NB4 (cell line): ENCODE results near the gene RPS16.

ENCODE experiments used
- POLR2A ChIP-seq: IDR thresholded peaks from 2 replicates; pipeline ENCODE4 v1.6.1; 2011; ENCODE audit warnings: mild to moderate bottlenecking; ENCODE audit not compliant: insufficient read length; ENCODE audit errors: extremely low read depth
- TF ChIP-seq, protein P1 (sequence below): IDR thresholded peaks from one replicate; pipeline ENCODE4 v1.5.1; 2012; ENCODE audit warnings: low read depth, low read length
- TF ChIP-seq, protein P2 (sequence below): IDR thresholded peaks from 2 replicates; pipeline ENCODE4 v1.6.1; 2011; ENCODE audit warnings: low read depth, low read length

DNA sequence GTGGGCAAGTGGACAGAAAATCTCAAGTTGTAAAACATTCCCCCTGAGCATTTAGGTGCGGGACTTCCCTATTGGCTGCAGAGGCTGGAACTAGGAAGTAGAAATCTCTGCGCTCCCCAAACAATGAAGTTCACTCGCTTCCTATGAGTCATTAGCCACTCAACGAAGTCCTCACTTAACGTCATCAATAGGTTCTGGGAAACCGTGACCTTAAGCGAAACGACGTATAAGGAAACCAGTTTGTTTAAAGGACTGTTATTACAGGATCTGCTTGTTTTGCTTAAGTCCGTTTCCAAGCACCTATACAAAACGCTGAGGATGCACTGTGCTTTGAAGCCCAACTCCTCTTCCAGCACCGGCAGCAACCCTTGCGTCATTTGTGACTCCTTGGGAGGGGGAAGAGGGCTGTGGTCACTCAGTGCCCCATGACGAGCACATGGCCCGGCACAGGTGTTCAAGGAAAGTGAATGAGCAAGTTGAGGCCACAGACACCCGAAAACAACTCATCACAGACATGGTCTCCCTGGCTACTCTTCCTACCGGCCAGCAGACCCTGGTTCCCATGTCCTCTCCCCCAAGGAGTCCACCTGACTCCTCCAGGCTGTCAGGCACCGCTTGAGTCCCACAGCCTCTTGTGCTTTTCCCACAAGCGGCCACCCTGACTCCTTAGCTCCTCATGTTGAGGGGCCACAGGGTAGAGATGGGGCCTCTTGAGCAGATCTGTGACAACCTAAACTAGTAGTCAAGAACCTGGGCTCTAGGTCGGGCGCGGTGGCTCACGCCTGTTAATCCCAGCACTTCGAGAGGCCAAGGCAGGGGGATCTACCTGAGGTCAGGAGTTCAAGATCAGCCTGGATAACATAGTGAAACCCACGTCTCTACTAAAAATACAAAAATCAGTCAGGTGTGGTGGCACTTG, 4.8 kb downstream of the RPS16 start:
- TF ChIP-seq, protein P1, sequence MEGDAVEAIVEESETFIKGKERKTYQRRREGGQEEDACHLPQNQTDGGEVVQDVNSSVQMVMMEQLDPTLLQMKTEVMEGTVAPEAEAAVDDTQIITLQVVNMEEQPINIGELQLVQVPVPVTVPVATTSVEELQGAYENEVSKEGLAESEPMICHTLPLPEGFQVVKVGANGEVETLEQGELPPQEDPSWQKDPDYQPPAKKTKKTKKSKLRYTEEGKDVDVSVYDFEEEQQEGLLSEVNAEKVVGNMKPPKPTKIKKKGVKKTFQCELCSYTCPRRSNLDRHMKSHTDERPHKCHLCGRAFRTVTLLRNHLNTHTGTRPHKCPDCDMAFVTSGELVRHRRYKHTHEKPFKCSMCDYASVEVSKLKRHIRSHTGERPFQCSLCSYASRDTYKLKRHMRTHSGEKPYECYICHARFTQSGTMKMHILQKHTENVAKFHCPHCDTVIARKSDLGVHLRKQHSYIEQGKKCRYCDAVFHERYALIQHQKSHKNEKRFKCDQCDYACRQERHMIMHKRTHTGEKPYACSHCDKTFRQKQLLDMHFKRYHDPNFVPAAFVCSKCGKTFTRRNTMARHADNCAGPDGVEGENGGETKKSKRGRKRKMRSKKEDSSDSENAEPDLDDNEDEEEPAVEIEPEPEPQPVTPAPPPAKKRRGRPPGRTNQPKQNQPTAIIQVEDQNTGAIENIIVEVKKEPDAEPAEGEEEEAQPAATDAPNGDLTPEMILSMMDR = no peak
- no peak for TF ChIP-seq POLR2A
- TF ChIP-seq, protein P2, sequence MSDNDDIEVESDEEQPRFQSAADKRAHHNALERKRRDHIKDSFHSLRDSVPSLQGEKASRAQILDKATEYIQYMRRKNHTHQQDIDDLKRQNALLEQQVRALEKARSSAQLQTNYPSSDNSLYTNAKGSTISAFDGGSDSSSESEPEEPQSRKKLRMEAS = peak; percentile 94
